GM12874 (cell line): ENCODE results near the gene ZNF398.

Source experiments
- TF ChIP-seq, protein P1 (sequence below): IDR thresholded peaks from 2 replicates; pipeline ENCODE4 v1.5.1; 2011; ENCODE audit warnings: low read depth, mild to moderate bottlenecking, control low read depth, low read length, moderate library complexity; ENCODE audit not compliant: insufficient read depth

The ZNF398 gene

DNA sequence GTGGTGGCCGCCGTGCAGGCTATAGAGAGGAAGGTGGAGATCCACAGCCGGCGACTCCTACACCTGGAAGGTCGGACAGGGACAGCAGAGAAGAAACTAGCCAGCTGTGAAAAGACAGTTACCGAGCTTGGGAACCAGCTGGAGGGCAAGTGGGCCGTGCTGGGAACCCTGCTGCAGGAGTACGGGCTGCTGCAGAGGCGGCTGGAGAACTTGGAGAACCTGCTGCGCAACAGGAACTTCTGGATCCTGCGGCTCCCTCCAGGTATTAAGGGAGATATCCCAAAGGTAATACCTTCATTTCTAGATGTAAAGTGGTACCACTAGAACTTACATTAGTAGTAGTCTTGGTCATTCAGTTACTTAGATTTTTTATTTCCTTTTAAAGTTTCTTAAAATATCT is 6.8 kb downstream of the ZNF398 start:
- TF ChIP-seq, protein P1, sequence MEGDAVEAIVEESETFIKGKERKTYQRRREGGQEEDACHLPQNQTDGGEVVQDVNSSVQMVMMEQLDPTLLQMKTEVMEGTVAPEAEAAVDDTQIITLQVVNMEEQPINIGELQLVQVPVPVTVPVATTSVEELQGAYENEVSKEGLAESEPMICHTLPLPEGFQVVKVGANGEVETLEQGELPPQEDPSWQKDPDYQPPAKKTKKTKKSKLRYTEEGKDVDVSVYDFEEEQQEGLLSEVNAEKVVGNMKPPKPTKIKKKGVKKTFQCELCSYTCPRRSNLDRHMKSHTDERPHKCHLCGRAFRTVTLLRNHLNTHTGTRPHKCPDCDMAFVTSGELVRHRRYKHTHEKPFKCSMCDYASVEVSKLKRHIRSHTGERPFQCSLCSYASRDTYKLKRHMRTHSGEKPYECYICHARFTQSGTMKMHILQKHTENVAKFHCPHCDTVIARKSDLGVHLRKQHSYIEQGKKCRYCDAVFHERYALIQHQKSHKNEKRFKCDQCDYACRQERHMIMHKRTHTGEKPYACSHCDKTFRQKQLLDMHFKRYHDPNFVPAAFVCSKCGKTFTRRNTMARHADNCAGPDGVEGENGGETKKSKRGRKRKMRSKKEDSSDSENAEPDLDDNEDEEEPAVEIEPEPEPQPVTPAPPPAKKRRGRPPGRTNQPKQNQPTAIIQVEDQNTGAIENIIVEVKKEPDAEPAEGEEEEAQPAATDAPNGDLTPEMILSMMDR: no peak

DNA sequence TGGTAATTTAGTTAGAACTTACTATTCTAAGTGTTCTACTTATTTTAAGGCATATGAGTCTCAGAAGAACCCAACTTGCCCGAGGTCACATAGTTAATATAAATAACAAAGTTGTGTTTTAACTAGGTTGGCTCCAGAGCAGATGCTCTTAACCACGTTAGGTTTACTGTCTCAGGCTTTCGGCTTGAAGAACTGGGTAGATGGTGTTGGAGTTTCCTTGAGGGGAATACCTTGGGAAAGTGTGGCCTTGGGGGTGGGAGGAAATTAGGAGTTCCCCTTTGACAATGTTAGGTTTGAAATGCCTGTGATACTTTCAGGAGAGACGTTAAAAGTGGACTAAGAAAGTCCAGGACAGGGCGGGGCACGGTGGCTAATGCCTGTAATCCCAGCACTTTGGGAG is 9.6 kb downstream of the ZNF398 start:
- TF ChIP-seq, protein P1: no peak

DNA sequence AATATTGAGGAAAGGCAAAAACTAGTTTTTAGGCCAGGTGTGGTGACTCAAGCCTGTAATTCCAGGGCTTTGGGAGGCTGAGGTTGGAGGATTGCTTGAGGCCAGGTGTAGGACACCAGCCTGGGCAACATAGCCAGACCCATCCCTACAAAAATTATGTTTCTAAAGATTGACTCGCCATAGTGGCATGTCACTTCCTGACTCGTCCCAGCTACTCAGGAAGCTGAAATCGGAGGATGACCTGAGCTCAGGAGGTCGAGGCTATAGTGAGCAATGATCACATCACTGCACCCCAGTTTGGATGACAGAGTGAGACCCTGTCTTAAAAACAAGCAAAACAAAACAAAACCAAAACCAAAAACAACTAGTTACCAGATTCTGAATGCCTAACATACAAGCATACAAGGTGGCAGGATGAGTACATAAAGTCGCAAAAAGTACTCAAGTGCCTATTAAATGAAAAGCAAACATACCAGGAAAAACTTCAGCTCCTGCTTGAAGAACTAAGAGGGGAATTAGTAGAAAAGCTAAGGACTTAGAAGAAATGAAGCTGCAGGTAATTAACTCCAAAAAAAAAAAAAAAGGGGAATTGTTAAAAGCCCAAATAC is 14.1 kb downstream of the ZNF398 start:
- TF ChIP-seq, protein P1: no peak

DNA sequence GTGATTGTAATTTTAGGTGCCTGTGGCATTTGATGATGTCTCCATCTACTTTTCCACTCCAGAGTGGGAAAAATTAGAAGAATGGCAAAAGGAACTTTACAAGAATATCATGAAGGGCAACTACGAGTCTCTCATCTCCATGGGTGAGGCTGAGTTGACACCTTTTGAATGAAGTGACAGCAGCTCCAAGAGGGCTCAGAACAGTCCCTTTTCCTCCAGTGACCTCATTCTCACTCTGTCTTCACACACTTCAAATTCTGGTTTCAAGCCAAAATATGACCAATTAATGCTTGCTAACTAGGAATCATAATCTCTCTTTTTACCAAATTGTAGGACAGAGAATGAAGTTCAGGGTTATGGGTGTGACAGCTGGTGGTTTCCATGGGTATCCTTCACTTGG is 18.9 kb downstream of the ZNF398 start:
- TF ChIP-seq, protein P1: no peak

DNA sequence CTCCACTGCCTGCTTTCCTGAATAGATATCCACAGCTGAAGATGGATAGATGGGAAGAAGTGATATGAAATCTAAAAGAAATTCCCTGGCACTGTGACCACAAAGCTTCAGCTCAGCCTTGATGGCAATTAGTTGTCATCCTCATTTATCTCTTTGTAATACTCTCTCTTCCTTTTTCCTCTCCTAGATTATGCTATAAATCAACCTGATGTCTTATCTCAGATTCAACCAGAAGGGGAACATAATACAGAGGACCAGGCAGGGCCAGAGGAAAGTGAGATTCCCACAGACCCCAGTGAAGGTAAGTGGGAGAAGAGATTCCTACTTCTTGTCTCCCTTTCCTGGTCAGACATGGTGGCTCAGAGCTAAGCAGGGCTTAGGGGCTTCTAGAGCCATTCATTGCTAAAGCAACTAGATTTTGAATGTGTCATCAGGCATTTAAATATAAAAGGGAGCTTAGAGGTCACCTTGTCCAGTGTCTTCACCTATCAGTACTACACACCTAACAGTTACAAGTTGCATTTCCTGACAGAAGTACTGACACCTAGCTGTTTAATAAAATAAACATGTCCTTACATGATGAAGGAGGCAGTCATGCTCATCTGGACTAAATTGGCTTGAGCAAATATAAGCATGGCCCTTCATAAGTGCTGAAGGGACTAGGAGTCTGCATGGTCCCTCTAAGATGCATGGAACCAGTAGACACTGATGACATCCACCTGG is 19.5 kb downstream of the ZNF398 start:
- TF ChIP-seq, protein P1: no peak

DNA sequence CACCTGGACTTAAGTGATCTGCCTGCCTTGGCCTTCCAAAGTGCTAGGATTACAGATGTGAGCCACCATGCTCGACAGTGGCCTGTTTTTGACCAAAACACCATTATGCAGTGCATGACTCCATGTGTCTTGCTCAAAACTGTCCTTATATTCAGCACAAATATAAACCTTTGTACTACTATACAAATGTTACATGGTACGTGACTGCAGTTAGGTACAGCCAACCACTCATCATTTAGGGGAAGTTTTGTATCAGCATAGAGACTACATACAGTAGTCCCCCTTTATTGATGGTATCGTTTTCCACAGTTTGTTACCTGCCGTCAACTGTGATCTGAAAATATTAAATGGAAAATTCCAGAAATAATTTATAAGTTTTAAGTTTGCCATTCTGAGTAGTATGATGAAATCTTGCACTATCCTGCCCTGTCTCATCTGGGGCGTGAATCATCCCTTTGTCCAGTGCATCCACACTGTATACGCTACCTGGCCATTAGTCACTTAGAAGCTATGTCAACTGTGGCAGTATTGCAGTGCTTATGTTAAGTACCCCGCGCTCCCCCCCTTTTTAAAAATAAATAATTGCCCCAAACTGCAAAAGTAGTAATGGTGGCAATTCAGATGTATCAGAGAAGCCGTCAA is 24.8 kb downstream of the ZNF398 start:
- TF ChIP-seq, protein P1: no peak

DNA sequence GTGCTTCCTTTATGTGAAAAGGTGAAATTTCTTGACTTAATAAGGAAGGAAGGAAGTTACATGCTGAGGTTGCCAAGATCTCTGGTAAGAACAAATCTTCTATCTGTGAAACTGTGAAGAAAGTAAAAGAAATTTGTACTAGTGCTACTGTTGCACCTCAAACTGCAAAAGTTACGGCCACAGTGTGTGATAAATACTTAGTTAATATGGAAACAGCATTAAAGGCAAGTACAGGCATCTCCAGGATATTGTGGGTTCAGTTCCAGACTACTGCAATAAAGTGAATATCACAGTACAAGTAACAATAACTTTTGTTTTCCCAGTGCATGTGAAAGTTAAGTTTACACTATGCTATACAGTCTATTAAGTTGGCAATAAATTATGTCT is 25.3 kb downstream of the ZNF398 start:
- TF ChIP-seq, protein P1: no peak
